LNCaP clone FGC (cell line): ENCODE measurements around the gene GIPC1.

Experiments used
- DNase-seq: peaks from one replicate; pipeline ENCODE4 v3.0.0-alpha.2; 2011; ENCODE audit warnings: low read depth
- H3K4me3 ChIP-seq: 2 replicates; pipeline ENCODE4 v1.5.1; 2011; ENCODE audit warnings: mild to moderate bottlenecking, low read depth, low read length, control low read depth
- CTCF ChIP-seq: IDR thresholded peaks from 2 replicates; pipeline ENCODE4 v1.5.1; 2012; ENCODE audit warnings: mild to moderate bottlenecking; ENCODE audit not compliant: control insufficient read depth, insufficient read depth; ENCODE audit errors: extremely low read depth

Gene GIPC1

GRCh38 chr19:14492756-14493337 is 3.1 kb downstream of the GIPC1 start:
- DNase-seq = no peak
- H3K4me3 ChIP-seq = no peak overlapping the region
- no peak for TF ChIP-seq CTCF

- no peak overlapping the region for H3K4me3 ChIP-seq
- no peak for TF ChIP-seq CTCF
- DNase-seq = no peak
Observed at GRCh38 chr19:14487370-14488125, 8.4 kb downstream of the GIPC1 start.

GRCh38 chr19:14482172-14482941 is 13.6 kb downstream of the GIPC1 start:
- H3K4me3 ChIP-seq = no peak overlapping the region
- DNase-seq = no peak
- no peak for TF ChIP-seq CTCF

GRCh38 chr19:14480700-14481079 is 15.2 kb downstream of the GIPC1 start:
- no peak overlapping the region for H3K4me3 ChIP-seq
- DNase-seq = no peak

GRCh38 chr19:14479975-14480699 is 15.8 kb downstream of the GIPC1 start:
- no peak for DNase-seq
- TF ChIP-seq CTCF = peak; percentile 80
- no peak overlapping the region for H3K4me3 ChIP-seq

More at GRCh38 chr19:14480700-14481079, 15.2 kb downstream of the GIPC1 start:
- TF ChIP-seq CTCF = no peak

- H3K4me3 ChIP-seq = no peak overlapping the region
- DNase-seq = no peak
- no peak for TF ChIP-seq CTCF
Observed at GRCh38 chr19:14479309-14479974, 16.5 kb downstream of the GIPC1 start.
